Activated naive CD8-positive, alpha-beta T cell treated with anti-CD3 and anti-CD28 coated beads, Interleukin-2, amount 50 U/mL, for 16 hours (primary cell): ENCODE data around the gene SYNM.

Experiments
- DNase-seq: peaks from one replicate; pipeline ENCODE4 v3.0.0-alpha.2; 2020; ENCODE audit warnings: low read depth, low spot score

Gene SYNM

GRCh38 chr15:99167201-99167600, 62.3 kb downstream of the SYNM start:
- DNase-seq, result no peak

DNA sequence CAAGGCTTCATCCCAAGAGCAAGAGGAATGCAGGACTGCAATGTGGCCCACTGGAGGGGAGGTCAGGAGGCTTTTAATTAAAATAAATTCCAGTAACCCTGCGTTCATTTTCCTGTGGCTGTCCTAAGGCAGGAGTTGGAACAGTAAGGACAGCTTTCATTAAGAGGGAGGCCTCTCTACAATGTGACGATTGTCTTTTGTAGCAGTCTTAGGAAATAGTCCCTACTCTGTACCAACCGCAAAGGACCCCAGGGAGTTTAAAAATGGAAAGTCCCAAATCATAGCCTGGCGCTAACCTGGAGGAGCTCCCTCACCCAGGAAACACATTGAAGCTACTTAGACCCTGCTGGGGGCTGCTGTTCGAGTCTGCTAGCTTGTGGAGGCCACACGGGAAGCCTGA, 62.8 kb downstream of the SYNM start:
- DNase-seq, result no peak

DNA sequence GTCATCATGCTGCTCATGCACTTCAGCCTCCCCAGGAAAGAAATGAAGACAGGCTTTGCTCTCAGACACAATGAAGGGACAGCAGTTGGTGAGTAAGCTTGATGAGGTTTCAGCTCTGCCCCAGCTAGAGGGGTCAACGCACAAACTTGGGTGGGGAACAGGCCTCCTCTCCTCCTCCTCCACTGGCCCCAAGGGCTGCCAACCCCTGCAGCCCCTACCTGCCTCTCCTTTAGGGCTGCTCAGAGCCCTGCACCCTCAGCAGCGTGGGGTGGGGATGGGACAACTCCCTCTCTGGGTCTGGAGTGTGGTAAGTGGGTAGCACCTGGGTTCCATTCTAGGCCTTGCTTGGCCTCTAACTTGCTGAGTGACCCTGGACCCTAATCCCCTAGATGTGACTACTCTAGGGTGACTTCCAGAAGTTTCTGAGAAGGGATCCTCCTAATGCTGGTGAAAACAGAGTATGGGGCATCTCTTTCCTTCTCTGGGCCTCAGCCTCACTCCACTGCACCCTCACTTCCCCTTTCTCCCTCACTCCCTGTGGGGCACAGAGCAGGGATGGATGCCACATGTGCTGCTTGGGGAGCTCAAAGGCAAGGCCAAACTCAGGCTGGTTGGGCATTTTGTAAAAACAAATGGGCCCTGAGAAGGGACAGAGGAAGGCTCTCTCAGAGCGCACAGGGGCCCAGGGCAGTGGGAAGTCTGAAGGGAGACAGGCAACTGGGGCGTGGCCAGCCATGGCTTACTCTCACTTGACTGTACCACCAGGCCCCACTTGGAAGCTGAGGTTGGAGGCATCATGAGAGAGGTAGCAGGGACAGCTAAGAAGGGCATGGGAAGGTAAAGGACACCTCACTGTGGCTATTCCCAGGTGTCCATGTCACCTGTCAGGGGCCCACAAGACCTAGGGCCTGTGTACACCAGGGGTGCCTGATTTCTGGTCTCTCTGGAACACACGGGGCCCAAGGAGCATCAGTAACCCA, 64.0 kb downstream of the SYNM start:
- DNase-seq, result no peak

GRCh38 chr15:99169769-99170311, 65.0 kb downstream of the SYNM start:
- no peak for DNase-seq

GRCh38 chr15:99170476-99171065, 65.7 kb downstream of the SYNM start:
- no peak for DNase-seq

- DNase-seq, result no peak
These were observed 67.3 kb downstream of the SYNM start for GRCh38 chr15:99172171-99172570.

- no peak for DNase-seq
These were observed 68.1 kb downstream of the SYNM start for GRCh38 chr15:99172989-99173388.

- DNase-seq, result no peak
These were observed 69.9 kb downstream of the SYNM start for GRCh38 chr15:99174567-99175395.

GRCh38 chr15:99176757-99177156, 71.9 kb downstream of the SYNM start:
- DNase-seq, result no peak

DNA sequence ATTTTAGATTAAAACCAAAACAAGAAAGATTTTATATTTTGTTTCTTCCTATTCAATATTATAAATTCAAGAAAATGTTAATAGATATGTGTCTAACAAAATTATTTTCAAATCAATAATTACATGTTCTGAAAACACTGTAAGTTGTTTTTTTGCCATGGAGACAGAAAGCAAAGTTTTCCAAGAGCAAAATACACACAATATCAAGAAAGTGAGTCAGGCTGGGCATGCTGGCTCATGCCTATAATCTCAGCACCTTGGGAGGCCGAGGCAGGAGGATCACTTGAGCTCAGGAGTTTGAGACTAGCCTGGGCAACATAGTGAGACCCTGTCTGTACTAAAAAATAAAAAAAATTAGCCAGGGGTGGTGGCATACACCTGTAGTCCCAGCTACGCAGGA, 72.8 kb downstream of the SYNM start:
- DNase-seq, result no peak

DNA sequence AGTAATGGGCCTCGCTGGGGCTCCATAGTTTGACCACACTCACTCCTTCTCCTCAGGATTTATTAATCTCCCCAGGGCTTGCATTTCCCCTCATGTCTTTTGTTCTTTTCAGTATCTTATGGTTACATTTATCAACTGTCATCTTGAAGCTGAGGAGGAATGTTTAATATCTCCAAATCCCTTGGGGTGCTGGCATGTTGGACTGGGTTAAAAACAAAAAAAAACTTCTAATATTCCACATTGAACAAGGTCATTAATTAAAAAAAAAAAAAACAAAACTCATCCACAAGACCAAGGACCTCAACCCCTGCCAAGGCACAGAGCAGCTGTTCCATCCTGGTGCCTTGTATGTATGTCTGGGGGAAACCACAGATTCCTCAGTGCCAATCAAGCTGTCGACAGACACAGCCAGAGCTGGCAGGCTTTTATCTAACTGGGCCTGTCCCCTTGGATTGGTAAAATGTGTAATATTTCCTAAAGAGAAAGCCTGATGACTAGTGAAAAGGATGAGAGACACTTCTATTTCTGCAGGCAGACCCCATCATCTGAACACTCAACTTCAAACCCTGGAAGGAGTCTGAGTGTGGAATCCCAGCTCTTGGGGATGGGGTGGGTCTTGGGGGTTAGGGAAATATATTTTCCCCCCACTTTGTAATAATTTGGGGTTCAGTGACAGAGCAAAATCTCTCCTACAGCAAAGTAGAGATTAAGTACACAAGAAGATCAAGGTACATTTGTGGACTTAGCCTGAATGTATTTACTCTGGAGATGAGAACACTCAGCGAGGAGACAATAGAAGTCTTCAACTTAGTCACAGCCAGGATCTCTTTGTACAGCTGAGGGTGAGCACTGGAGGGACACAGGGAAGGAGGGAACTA, 75.4 kb downstream of the SYNM start:
- no peak for DNase-seq

- no peak for DNase-seq
These were observed 76.1 kb downstream of the SYNM start for GRCh38 chr15:99180964-99181306.

DNA sequence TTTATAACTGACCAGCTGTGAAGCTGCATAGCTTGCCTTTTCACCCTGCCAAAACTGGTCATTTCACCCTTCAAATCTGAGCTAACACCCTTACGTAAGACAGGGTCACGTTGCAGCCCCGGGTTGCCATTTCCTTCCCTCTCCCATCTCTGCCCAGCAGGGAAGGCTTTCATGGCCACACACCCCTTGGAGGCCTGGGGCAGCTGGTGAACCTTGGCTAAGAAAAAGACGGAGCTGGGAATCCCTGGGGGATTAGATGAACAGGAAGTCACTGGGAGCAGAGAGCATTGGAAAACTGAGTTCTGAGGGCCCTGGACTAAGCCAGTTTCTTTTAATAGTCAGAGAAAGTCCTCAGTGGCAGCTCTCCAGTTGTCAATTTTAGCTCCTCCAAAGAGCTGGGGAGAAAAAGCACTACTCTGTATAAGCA, 76.7 kb downstream of the SYNM start:
- no peak for DNase-seq

DNA sequence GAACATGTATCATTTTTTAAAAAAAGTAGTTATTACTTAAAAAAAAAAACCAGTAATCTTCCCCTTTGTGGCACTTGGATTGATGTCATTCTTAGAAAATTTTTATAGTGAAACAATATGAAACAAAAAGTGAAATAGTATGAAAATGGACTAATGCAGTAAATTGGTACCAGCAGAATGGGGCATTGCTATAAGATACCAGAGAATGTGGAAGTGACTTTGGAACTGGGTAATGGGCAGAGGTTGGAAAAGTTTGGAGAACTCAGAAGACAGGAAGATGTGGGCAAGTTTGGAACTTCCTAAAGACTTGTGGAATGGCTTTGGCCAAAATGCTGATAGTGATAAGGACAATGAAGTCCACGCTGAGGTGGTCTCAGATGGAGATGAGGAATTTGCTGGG, 77.9 kb downstream of the SYNM start:
- DNase-seq, result no peak
